Gastroesophageal sphincter (tissue), 3 donors: Measurements from ENCODE around the gene HACD1.

Source experiments
- CTCF ChIP-seq, 4 experiments: fragments of 200-600 bp in 2 of 4; fragments of 450-650 bp in 2 of 4; sonication (generic) in 1 of 4; IDR thresholded peaks; one replicate each; pipeline ENCODE4 v1.5.1; 2017 to 2019; ENCODE audit warnings: antibody characterized with exemption in 4 of 4, mild to moderate bottlenecking in 2 of 4, moderate library complexity in 2 of 4
- POLR2AphosphoS5 ChIP-seq: sonication (generic); formaldehyde crosslinking; IDR thresholded peaks from one replicate; pipeline ENCODE4 v1.6.1; 2017; ENCODE audit warnings: antibody characterized with exemption

- TF ChIP-seq POLR2AphosphoS5 (no peak), CTCF (IDR thresholded peaks at IDR 0.05) (no peak)
Observed at GRCh38 chr10:17660921-17661320, 43.7 kb upstream of the HACD1 start.
